Measurements from ENCODE around the gene SLC23A1. TPM values are rescaled to one million over a fixed set of nuclear protein-coding genes. Genes with fewer than 3 reads are reported as not detected.

The SLC23A1 gene
- total RNA-seq, 1 donor from 2014 or later: not detected

Other genes with a start within 250 kb of the SLC23A1 start
- 48.7 and 49.0 TPM in 2 replicates for gene SIL1, start 184.9 kb downstream of the SLC23A1 start, total RNA-seq
- gene MATR3, start 89.6 kb downstream of the SLC23A1 start, total RNA-seq: 178 and 187 TPM in 2 replicates
- gene PAIP2, start 41.4 kb downstream of the SLC23A1 start, total RNA-seq: 48.5 and 56.1 TPM in 2 replicates
- 0.29 and 0.68 TPM in 2 replicates for gene MZB1, start 6.6 kb upstream of the SLC23A1 start, total RNA-seq
- 2.4 and 2.7 TPM in 2 replicates for gene PROB1, start 11.8 kb upstream of the SLC23A1 start, total RNA-seq
- gene SPATA24, start 20.8 kb upstream of the SLC23A1 start, total RNA-seq: 4.8 and 9.5 TPM in 2 replicates
- 12.0 and 16.7 TPM in 2 replicates for gene DNAJC18, start 56.2 kb upstream of the SLC23A1 start, total RNA-seq
- gene ECSCR, start 79.4 kb upstream of the SLC23A1 start, total RNA-seq: 345 and 393 TPM in 2 replicates
- not detected in 2 replicates for gene SMIM33, start 87.7 kb upstream of the SLC23A1 start, total RNA-seq
- gene STING1, start 99.5 kb upstream of the SLC23A1 start, total RNA-seq: 58.0 and 61.7 TPM in 2 replicates
- 107 and 110 TPM in 2 replicates for gene UBE2D2, start 178.0 kb upstream of the SLC23A1 start, total RNA-seq